ENCODE results near the gene SIGLEC12. TPM values are rescaled to one million over a fixed set of nuclear protein-coding genes. Genes with fewer than 3 reads are reported as not detected.

SIGLEC12 gene
- total and polyA plus RNA-seq, 9 of the 15 experiments (the other 6 are each of a cell fraction or from before 2014, with no cell fraction given) = 0.08 to 1.3 (median 0.54) TPM

- TF ChIP-seq ZBTB1 (CRISPR knock-in tag; IDR thresholded peaks at IDR 0.05; ENCODE audit: borderline replicate concordance, low read depth) (no peak), RNF2 (IDR thresholded peaks at IDR 0.05) (no peak), CBX5 (IDR thresholded peaks at IDR 0.05; ENCODE audit: borderline replicate concordance, low read depth) (0 out of 2 replicates have a peak, but pooled peaks have one; percentile 53), CEBPB (tag; IDR thresholded peaks at IDR 0.05) (no peak), SMAD3 (CRISPR knock-in tag; conservative IDR thresholded peaks at IDR 0.05) (no peak), BHLHE40 (IDR thresholded peaks at IDR 0.05; ENCODE audit: low read length) (0 out of 2 replicates have a peak, but pooled peaks have one; percentile 37), MCM3 (IDR thresholded peaks at IDR 0.05) (no peak), ATF2 (CRISPR knock-in tag; IDR thresholded peaks at IDR 0.05) (no peak), ZNF347 (CRISPR knock-in tag; IDR thresholded peaks at IDR 0.05; ENCODE audit: low read depth) (no peak), PYGO2 (tag; IDR thresholded peaks at IDR 0.05) (no peak), TCF15 (CRISPR knock-in tag; IDR thresholded peaks at IDR 0.05) (0 out of 2 replicates have a peak, but pooled peaks have one; percentile 54), UBTF (IDR thresholded peaks at IDR 0.05; ENCODE audit: borderline replicate concordance in 1 of 2, low read depth in 2 of 2, low read length in 2 of 2) (no peak), JUNB (CRISPR knock-in tag; conservative IDR thresholded peaks at IDR 0.05) (no peak), RBBP5 (IDR thresholded peaks at IDR 0.05; ENCODE audit: borderline replicate concordance, insufficient read depth, low read length, poor library complexity, severe bottlenecking) (no peak), CTCF (IDR thresholded peaks at IDR 0.05 in 2 of 3, conservative IDR thresholded peaks at IDR 0.05 in 1 of 3; ENCODE audit: insufficient read depth in 2 of 3, low read depth in 1 of 3, low read length in 3 of 3) (peak; percentile 93 to 98 (median 93)), ATF1 (CRISPR knock-in tag; IDR thresholded peaks at IDR 0.05) (no peak), ATF1 (tag; IDR thresholded peaks at IDR 0.05) (peak; percentile 38; the same call in 1 of the 2 replicates), SIX5 (IDR thresholded peaks at IDR 0.05; ENCODE audit: borderline replicate concordance in 1 of 2, insufficient read depth in 1 of 2, low read depth in 1 of 2, low read length in 2 of 2) (no peak), MLLT1 (IDR thresholded peaks at IDR 0.05) (0 out of 4 replicates have a peak, but pooled peaks of 1 of the 2 experiments have one; percentile 12), NFIC (IDR thresholded peaks at IDR 0.05) (no peak)
These were observed 28.4 kb downstream of the SIGLEC12 start (continued) for GRCh38 chr19:51473009-51473707.

Measured in K562 (cell line).